CD4-positive, alpha-beta T cell (primary cell): Measurements from ENCODE around the gene R3HDM4. TPM values are rescaled to one million over a fixed set of nuclear protein-coding genes. Genes with fewer than 3 reads are reported as not detected.
"Not testable (repeated sequence)": the region's sequence is repeated elsewhere in the genome, so short reads cannot be mapped to it uniquely, and the experiment has no call there.

Experiments used
- ATAC-seq: fragments of 200-7000 bp; cut with Tn5 transposase; one replicate; pipeline ENCODE4 v1.10.0; 2022; ENCODE audit warnings: mild to moderate bottlenecking; ENCODE audit not compliant: poor library complexity
- CTCF ChIA-PET: fragments of 350-600 bp; sonication (Branson Sonifier 250); formaldehyde crosslinking; loops from one replicate; lab custom pipeline; 2021; ENCODE audit warnings: antibody characterized with exemption, inconsistent platforms; lab: Charles Lee
- POLR2A ChIA-PET: fragments of 350-600 bp; sonication (Branson Sonifier 250); formaldehyde crosslinking; loops from one replicate; lab custom pipeline; 2021; ENCODE audit warnings: antibody characterized with exemption, inconsistent platforms; lab: Charles Lee
- DNase-seq, 14 experiments: peaks; one replicate each; pipeline ENCODE4 v3.0.0-alpha.2; 2013 to 2020; ENCODE audit warnings: mixed read lengths in 2 of 14
- H3K27ac ChIP-seq, 2 donors: one replicate each; pipeline versions ENCODE4 v1.5.1 to v1.7.0; 2013; ENCODE audit warnings: low read length in 2 of 2, low read depth in 1 of 2, mild to moderate bottlenecking in 1 of 2
- H3K27me3 ChIP-seq, 2 experiments: 1 replicate in 1 of 2; 2 replicates in 1 of 2; pipeline versions ENCODE4 v1.6.1 to v1.7.0; 2013; ENCODE audit warnings: low read length in 2 of 2, control low read depth in 1 of 2, mild to moderate bottlenecking in 1 of 2, moderate library complexity in 1 of 2; ENCODE audit not compliant: insufficient read depth in 2 of 2, control insufficient read depth in 1 of 2
- H3K36me3 ChIP-seq: one replicate; pipeline ENCODE4 v1.6.1; 2013; ENCODE audit warnings: low read length, control low read depth; ENCODE audit not compliant: insufficient read depth
- H3K4me1 ChIP-seq: one replicate; pipeline ENCODE4 v1.6.1; 2013; ENCODE audit warnings: low read length, control low read depth; ENCODE audit not compliant: insufficient read depth
- H3K4me3 ChIP-seq: one replicate; pipeline ENCODE4 v1.5.1; 2013; ENCODE audit warnings: mild to moderate bottlenecking, low read length, moderate library complexity
- H3K9me3 ChIP-seq, 2 experiments: 1 replicate in 1 of 2; 2 replicates in 1 of 2; pipeline versions ENCODE4 v1.6.1 to v1.7.0; 2013; ENCODE audit warnings: low read length in 2 of 2, mild to moderate bottlenecking in 2 of 2, control low read depth in 1 of 2, moderate library complexity in 1 of 2; ENCODE audit not compliant: control insufficient read depth in 1 of 2, insufficient read depth in 1 of 2
- H3K27ac Mint-ChIP-seq: one replicate; pipeline ENCODE4 v1.8.0; 2020; ENCODE audit warnings: mixed read lengths
- H3K27me3 Mint-ChIP-seq: one replicate; pipeline ENCODE4 v1.8.0; 2021; ENCODE audit warnings: mixed read lengths
- H3K36me3 Mint-ChIP-seq: one replicate; pipeline ENCODE4 v1.8.0; 2021; ENCODE audit warnings: low read depth, mixed read lengths
- H3K4me1 Mint-ChIP-seq: one replicate; pipeline ENCODE4 v1.8.0; 2021; ENCODE audit warnings: low read depth, mixed read lengths
- H3K4me3 Mint-ChIP-seq: one replicate; pipeline ENCODE4 v1.8.0; 2020; ENCODE audit warnings: mild to moderate bottlenecking, mixed read lengths
- H3K9me3 Mint-ChIP-seq: one replicate; pipeline ENCODE4 v1.8.0; 2020; ENCODE audit warnings: mixed read lengths
- CTCF ChIP-seq: fragments of 200-600 bp; IDR thresholded peaks from one replicate; pipeline ENCODE4 v1.8.0; 2022; ENCODE audit warnings: antibody characterized with exemption, mild to moderate bottlenecking
- intact Hi-C, 2 experiments: fragments of 100-400 bp; cut with DNase I in 1 of 2; cut with micrococcal nuclease in 1 of 2; formaldehyde crosslinking; loops; one replicate each; pipeline versions ENCODE4 v1.15.1 to v1.9.0; 2023 to 2025; cut with DNase I, micrococcal nuclease
- total RNA-seq, 174 experiments: library from RNA in 2 of 174; stranded (reverse) in 2 of 174; gene quantifications; one replicate each; pipeline ENCODE4 v1.2.3 and lab custom pipeline; 2021 to 2026

The R3HDM4 gene
- total RNA-seq, 2 experiments from 2014 or later, result 309 to 313 TPM

- TF ChIP-seq CTCF, result no peak
- H3K9me3 Mint-ChIP-seq, result no peaks in the 10 kb centered on the region
- POLR2A ChIA-PET, result interaction anchor here (0.8 kb wide), 1 partner anchor 58 kb away, joined by 4 read pairs; no protein-coding TSS in a partner anchor
- no peaks in the 10 kb centered on the region for H3K36me3 ChIP-seq
- H3K27me3 ChIP-seq, result peaks cover 25 to 32% of the 10 kb centered on the region in 2 experiments
- H3K4me3 ChIP-seq, result no peak overlapping the region
- ATAC-seq (no peak), DNase-seq (peak in 1 of 14 experiments; percentile 37)
- CTCF ChIA-PET, result interaction anchor here (2.1 kb wide), 1 partner anchor 128 kb away, joined by 5 read pairs; the partner anchor contains the start of gene WDR18
- peaks cover 13% of the 10 kb centered on the region for H3K27me3 Mint-ChIP-seq
- H3K27ac Mint-ChIP-seq, result no peak overlapping the region
- H3K27ac ChIP-seq, result no peak overlapping the region
- H3K9me3 ChIP-seq, result peaks cover 0 to 7% of the 10 kb centered on the region in 2 experiments
- no peaks in the 10 kb centered on the region for H3K4me1 Mint-ChIP-seq
- no peak overlapping the region for H3K4me3 Mint-ChIP-seq
- peaks cover 21% of the 10 kb centered on the region for H3K4me1 ChIP-seq
- H3K36me3 Mint-ChIP-seq, result no peaks in the 10 kb centered on the region
- intact Hi-C loops, result no loop called here
Observed at GRCh38 chr19:855566-856120, 57.4 kb downstream of the R3HDM4 start.

- TF ChIP-seq CTCF, result no peak
- no peak for DNase-seq
- ATAC-seq, result no peak
- Histone ChIP-seq H3K4me3 (no peak overlapping the region), H3K36me3 (no peaks in the 10 kb centered on the region), H3K4me1 (peaks cover 18% of the 10 kb centered on the region), H3K27ac (no peak overlapping the region), H3K9me3 (peaks cover 0 to 7% of the 10 kb centered on the region in 2 experiments), H3K27me3 (peaks cover 28 to 37% of the 10 kb centered on the region in 2 experiments)
- no peak overlapping the region for H3K4me3 Mint-ChIP-seq
- ChIA-PET POLR2A (no interaction called here), CTCF (interaction anchor here (1.1 kb wide), 1 partner anchor 172 kb away, joined by 3 read pairs; no protein-coding TSS in a partner anchor)
- H3K27me3 Mint-ChIP-seq, result peaks cover 17% of the 10 kb centered on the region
- H3K27ac Mint-ChIP-seq, result no peak overlapping the region
- intact Hi-C loops, result no loop called here
- no peaks in the 10 kb centered on the region for H3K4me1 Mint-ChIP-seq
- no peaks in the 10 kb centered on the region for H3K36me3 Mint-ChIP-seq
- H3K9me3 Mint-ChIP-seq, result no peaks in the 10 kb centered on the region
Observed at GRCh38 chr19:855142-855541, 57.9 kb downstream of the R3HDM4 start.

- Mint-ChIP-seq H3K4me1 (no peaks in the 10 kb centered on the region), H3K27ac (no peak overlapping the region), H3K27me3 (peaks cover 22% of the 10 kb centered on the region), H3K9me3 (no peaks in the 10 kb centered on the region), H3K36me3 (no peaks in the 10 kb centered on the region), H3K4me3 (no peak overlapping the region)
- CTCF ChIA-PET, result interaction anchor here (1.1 kb wide), 1 partner anchor 173 kb away, joined by 3 read pairs; no protein-coding TSS in a partner anchor
- H3K4me1 ChIP-seq, result peaks cover 12% of the 10 kb centered on the region
- no peak overlapping the region for H3K27ac ChIP-seq
- no peak overlapping the region for H3K4me3 ChIP-seq
- TF ChIP-seq CTCF, result no peak
- no peaks in the 10 kb centered on the region for H3K36me3 ChIP-seq
- intact Hi-C loops, result no loop called here
- DNase-seq (no peak), ATAC-seq (no peak)
- peaks cover 0 to 5% of the 10 kb centered on the region in 2 experiments for H3K9me3 ChIP-seq
- H3K27me3 ChIP-seq, result peaks cover 24 to 37% of the 10 kb centered on the region in 2 experiments
- POLR2A ChIA-PET, result no interaction called here
Observed at GRCh38 chr19:854549-854948, 58.5 kb downstream of the R3HDM4 start.

GRCh38 chr19:853614-854220, 59.3 kb downstream of the R3HDM4 start:
- H3K27ac ChIP-seq, H3K36me3 ChIP-seq, H3K27ac Mint-ChIP-seq, H3K4me1 Mint-ChIP-seq, intact Hi-C loops, H3K9me3 ChIP-seq, H3K9me3 Mint-ChIP-seq, H3K36me3 Mint-ChIP-seq, CTCF ChIA-PET, H3K4me3 ChIP-seq, H3K4me3 Mint-ChIP-seq, DNase-seq, POLR2A ChIA-PET, ATAC-seq, H3K4me1 ChIP-seq: not testable (repeated sequence)
- H3K27me3 ChIP-seq, result peaks cover 23 to 31% of the 10 kb centered on the region in 2 experiments
- peaks cover 29% of the 10 kb centered on the region for H3K27me3 Mint-ChIP-seq
